ENCODE data around the gene MYLK.

DNA sequence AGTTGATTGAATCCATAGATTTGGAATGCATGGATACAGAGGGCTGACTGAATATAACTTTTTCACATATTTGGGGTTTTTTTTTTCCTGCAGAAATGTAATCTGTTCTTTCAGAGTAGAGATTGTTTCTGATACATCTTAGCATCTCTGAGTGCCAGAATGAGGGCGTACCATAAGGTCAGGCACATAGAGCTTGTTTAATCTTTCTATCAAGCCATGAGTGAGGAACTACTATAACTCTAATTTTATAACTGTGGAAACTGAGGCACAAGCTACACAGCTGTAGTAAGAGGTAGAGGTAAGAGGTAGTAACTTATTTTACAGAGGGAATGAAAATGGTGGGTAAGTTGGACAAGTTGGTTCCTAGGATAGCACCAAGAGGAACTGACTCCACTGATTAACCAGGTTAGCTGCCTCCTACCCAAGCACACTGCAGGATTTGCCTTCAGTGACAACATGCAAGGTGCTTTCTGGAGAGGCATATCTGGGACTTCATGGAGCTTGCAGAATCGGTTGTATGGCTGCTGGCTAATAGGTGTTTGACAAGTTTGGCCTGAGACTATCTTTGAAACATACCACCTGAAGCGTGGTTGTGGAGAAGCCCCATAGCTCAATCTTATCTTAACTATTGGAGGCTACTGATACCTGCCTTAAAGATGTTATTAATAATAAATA lies 275.7 kb downstream of the MYLK start:
- TF ChIP-seq, protein P1, sequence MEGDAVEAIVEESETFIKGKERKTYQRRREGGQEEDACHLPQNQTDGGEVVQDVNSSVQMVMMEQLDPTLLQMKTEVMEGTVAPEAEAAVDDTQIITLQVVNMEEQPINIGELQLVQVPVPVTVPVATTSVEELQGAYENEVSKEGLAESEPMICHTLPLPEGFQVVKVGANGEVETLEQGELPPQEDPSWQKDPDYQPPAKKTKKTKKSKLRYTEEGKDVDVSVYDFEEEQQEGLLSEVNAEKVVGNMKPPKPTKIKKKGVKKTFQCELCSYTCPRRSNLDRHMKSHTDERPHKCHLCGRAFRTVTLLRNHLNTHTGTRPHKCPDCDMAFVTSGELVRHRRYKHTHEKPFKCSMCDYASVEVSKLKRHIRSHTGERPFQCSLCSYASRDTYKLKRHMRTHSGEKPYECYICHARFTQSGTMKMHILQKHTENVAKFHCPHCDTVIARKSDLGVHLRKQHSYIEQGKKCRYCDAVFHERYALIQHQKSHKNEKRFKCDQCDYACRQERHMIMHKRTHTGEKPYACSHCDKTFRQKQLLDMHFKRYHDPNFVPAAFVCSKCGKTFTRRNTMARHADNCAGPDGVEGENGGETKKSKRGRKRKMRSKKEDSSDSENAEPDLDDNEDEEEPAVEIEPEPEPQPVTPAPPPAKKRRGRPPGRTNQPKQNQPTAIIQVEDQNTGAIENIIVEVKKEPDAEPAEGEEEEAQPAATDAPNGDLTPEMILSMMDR (IDR thresholded peaks at IDR 0.05) = no peak
- TF ChIP-seq POLR2A (IDR thresholded peaks at IDR 0.05) = no peak
